Common myeloid progenitor, CD34-positive (primary cell): Measurements from ENCODE around the gene SEC23A.

Source experiments
- CTCF ChIA-PET: fragments of 350-600 bp; sonication (Branson Sonifier 250); formaldehyde crosslinking; loops from one replicate; lab custom pipeline; 2021; ENCODE audit warnings: antibody characterized with exemption; lab: Charles Lee
- POLR2A ChIA-PET: fragments of 350-600 bp; sonication (Branson Sonifier 250); formaldehyde crosslinking; loops from one replicate; lab custom pipeline; 2021; ENCODE audit warnings: antibody characterized with exemption; lab: Charles Lee
- DNase-seq, 3 donors: peaks; one replicate each; pipeline versions ENCODE4 v3.0.0 to v3.0.0-alpha.2; 2013
- H3K27ac ChIP-seq, 2 experiments: 1 replicate in 1 of 2; 2 replicates in 1 of 2; pipeline ENCODE4 v1.7.0; 2013; ENCODE audit warnings: inconsistent platforms in 2 of 2, low read length in 2 of 2, mild to moderate bottlenecking in 2 of 2, low read depth in 1 of 2, moderate library complexity in 1 of 2; ENCODE audit not compliant: severe bottlenecking in 2 of 2, insufficient read depth in 1 of 2, poor library complexity in 1 of 2
- H3K27me3 ChIP-seq, 5 experiments: replicated peaks in 2 of 5; 1 replicate in 3 of 5; 2 replicates in 2 of 5; pipeline versions ENCODE4 v1.6.1 to v1.7.0; 2013; ENCODE audit warnings: low read length in 4 of 5, mild to moderate bottlenecking in 2 of 5, moderate library complexity in 2 of 5, inconsistent platforms in 1 of 5; ENCODE audit not compliant: insufficient read depth in 5 of 5, control insufficient read depth in 4 of 5
- H3K36me3 ChIP-seq, 4 experiments: 1 replicate in 2 of 4; 2 replicates in 2 of 4; pipeline versions ENCODE4 v1.6.1 to v1.7.0; 2013; ENCODE audit warnings: low read length in 3 of 4, control low read depth in 1 of 4, mild to moderate bottlenecking in 1 of 4; ENCODE audit not compliant: control insufficient read depth in 4 of 4, insufficient read depth in 4 of 4
- H3K4me1 ChIP-seq, 4 experiments: 1 replicate in 3 of 4; 2 replicates in 1 of 4; pipeline versions ENCODE4 v1.6.1 to v1.7.1; 2013; ENCODE audit warnings: low read length in 3 of 4, mild to moderate bottlenecking in 3 of 4, control low read depth in 1 of 4, inconsistent platforms in 1 of 4, moderate library complexity in 1 of 4; ENCODE audit not compliant: control insufficient read depth in 4 of 4, insufficient read depth in 4 of 4; ENCODE audit errors: control extremely low read depth in 1 of 4
- H3K4me3 ChIP-seq, 7 experiments: 1 replicate in 4 of 7; 2 replicates in 3 of 7; pipeline versions ENCODE4 v1.5.1 to v1.7.0; 2013; ENCODE audit warnings: mild to moderate bottlenecking in 7 of 7, low read length in 6 of 7, moderate library complexity in 6 of 7, inconsistent platforms in 2 of 7, low read depth in 2 of 7, control low read depth in 1 of 7; ENCODE audit not compliant: insufficient read depth in 4 of 7, control insufficient read depth in 1 of 7; ENCODE audit errors: extremely low read depth in 1 of 7
- H3K9me3 ChIP-seq, 5 experiments: 1 replicate in 4 of 5; 2 replicates in 1 of 5; pipeline versions ENCODE4 v1.6.1 to v1.7.1; 2013; ENCODE audit warnings: low read length in 4 of 5, mild to moderate bottlenecking in 2 of 5, inconsistent platforms in 1 of 5, low read depth in 1 of 5, moderate library complexity in 1 of 5; ENCODE audit not compliant: control insufficient read depth in 4 of 5, insufficient read depth in 2 of 5; ENCODE audit errors: control extremely low read depth in 1 of 5
- WGBS: methylation state at CpG from one replicate; pipeline ENCODE4 v1.1.5; 2013; ENCODE audit not compliant: insufficient coverage; 5-methylcytosine and 5-hydroxymethylcytosine counted together

SEC23A gene

DNA sequence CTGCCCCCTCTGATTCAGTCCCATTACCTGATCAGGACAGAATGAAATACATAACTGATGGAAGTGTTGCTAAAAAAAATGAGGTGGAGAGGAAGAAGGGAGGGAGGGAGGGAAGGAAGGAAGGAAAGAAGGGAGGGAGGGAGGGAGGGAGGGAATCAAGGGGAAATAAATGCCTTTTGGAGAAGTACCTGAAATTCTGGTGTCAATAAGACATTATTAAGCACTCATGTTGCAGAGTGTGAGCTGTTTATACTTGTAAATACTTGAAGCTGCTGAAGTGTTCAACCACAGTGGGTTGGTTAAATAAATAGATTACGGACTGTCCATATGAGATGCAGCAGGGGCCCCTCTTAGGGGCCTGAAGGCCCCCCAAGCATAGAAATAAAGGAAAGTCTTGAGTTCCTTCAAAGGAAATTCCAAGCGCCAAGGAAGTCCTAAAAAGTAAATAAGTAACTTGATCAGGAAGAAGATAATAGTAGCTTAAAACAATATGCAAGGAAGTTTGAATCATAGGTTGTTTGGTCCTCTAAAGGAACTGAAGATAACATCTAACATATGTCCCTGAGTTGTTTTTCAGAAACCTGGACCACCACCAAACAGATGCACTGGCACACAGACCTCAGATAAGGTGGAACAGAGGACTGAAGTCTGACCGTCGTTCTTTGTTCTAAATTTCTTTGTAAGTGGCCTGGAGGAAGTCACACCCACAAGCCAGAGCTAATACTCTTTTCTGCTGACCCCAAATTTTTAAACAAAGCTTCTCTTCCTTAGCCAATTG is 110.8 kb downstream of the SEC23A start:
- ChIA-PET POLR2A (no interaction called here), CTCF (no interaction called here)
- no peaks in the 10 kb centered on the region for H3K9me3 ChIP-seq
- WGBS, result 100% methylated on average over 1 of the region's 4 CpGs
- H3K27me3 ChIP-seq, result no peaks in the 10 kb centered on the region
- peaks cover 0 to 6% (median 0%) of the 10 kb centered on the region in 4 experiments for H3K4me1 ChIP-seq
- no peak overlapping the region for H3K4me3 ChIP-seq
- no peak overlapping the region for H3K27ac ChIP-seq
- H3K36me3 ChIP-seq, result no peaks in the 10 kb centered on the region
- no peak for DNase-seq

DNA sequence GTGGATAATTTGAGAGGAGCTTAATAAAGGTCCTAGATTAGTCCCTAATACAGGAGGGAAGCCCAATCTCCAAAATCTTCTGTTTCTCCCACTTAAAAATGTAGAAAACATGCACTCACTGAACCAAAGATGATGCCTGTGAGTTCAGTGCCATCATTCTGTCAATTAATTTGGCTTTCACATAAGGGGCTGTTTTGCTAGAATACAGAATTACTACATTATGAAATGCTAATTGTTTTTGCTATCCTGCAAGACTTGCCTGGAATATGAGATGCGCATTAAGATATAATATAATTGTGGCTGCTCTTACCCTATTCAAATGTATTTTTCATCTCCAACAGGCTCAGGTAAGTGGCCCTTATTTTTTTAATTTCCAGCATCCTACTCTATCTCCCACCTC is 111.7 kb downstream of the SEC23A start:
- Histone ChIP-seq H3K4me3 (no peak overlapping the region), H3K27me3 (no peaks in the 10 kb centered on the region), H3K4me1 (peaks cover 0 to 6% (median 0%) of the 10 kb centered on the region in 4 experiments), H3K27ac (no peak overlapping the region), H3K36me3 (no peaks in the 10 kb centered on the region), H3K9me3 (no peaks in the 10 kb centered on the region)
- CTCF ChIA-PET, result interaction anchor here (1.8 kb wide), 1 partner anchor 23 kb away, joined by 4 read pairs; no protein-coding TSS in a partner anchor
- no peak for DNase-seq
- WGBS, result 100% methylated on average over 1 of the region's 1 CpG
- POLR2A ChIA-PET, result no interaction called here

DNA sequence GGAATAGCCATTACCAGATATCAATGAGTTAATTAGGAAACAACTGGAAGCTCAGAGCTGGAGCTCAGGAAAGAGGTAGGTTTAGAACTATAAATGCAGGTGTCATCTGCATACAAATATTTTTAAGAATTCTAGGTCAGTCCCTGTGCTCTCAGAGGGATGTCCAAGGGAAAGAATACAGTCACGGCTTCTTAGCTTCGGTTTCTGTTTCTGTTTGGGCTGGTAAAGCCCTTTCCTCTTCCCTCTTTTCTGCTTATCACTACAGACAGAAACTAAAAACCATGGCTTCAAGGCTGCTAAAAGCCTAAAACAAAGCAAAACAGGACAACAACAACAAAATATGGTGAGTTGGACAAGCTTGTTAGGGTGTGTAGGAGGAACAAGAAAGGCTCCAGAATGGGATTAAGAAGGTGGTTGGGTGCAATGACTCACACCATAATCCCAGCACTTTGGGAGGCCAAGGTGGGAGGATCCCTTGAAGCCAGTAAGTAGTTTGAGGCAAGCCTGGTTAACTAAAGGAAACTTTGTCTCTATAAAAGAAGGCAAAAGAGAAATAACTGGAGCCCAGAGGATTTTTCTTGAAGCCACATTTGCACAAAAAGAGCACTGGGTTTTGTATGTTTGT is 113.0 kb downstream of the SEC23A start:
- DNase-seq, result peak; percentile 10 to 69 (median 61)
- no peaks in the 10 kb centered on the region for H3K36me3 ChIP-seq
- POLR2A ChIA-PET, result no interaction called here
- peak overlapping the region in 5 of 7 experiments; percentile 8 to 67 (median 33) for H3K4me3 ChIP-seq
- H3K27me3 ChIP-seq, result no peaks in the 10 kb centered on the region
- peak overlapping the region in 1 of 2 experiments; percentile 44 for H3K27ac ChIP-seq
- CTCF ChIA-PET, result interaction anchor here (1.0 to 1.8 kb wide), 2 partner anchors 24 to 270 kb away, joined by 3 to 4 read pairs; no protein-coding TSS in a partner anchor
- no peaks in the 10 kb centered on the region for H3K9me3 ChIP-seq
- no CpG with 5 or more reads among the region's 2 CpGs for WGBS
- H3K4me1 ChIP-seq, result peaks cover 0 to 6% (median 0%) of the 10 kb centered on the region in 4 experiments

- Histone ChIP-seq H3K4me1 (peaks cover 0 to 6% (median 0%) of the 10 kb centered on the region in 4 experiments), H3K27me3 (no peaks in the 10 kb centered on the region), H3K9me3 (peaks cover 0 to 2% (median 0%) of the 10 kb centered on the region in 5 experiments), H3K4me3 (no peak overlapping the region), H3K27ac (no peak overlapping the region), H3K36me3 (no peaks in the 10 kb centered on the region)
- WGBS, result no CpG with 5 or more reads among the region's 2 CpGs
- ChIA-PET POLR2A (no interaction called here), CTCF (no interaction called here)
- DNase-seq, result no peak
Measured at GRCh38 chr14:38987781-38988180, 115.3 kb downstream of the SEC23A start.

- ChIA-PET CTCF (interaction anchor here (0.6 kb wide), 1 partner anchor 30 kb away, joined by 3 read pairs; no protein-coding TSS in a partner anchor), POLR2A (no interaction called here)
- Histone ChIP-seq H3K27ac (no peak overlapping the region), H3K9me3 (peaks cover 0 to 2% (median 0%) of the 10 kb centered on the region in 5 experiments), H3K27me3 (peaks cover 0 to 2% (median 0%) of the 10 kb centered on the region in 5 experiments), H3K4me1 (no peaks in the 10 kb centered on the region), H3K36me3 (no peaks in the 10 kb centered on the region), H3K4me3 (no peak overlapping the region)
- DNase-seq, result no peak
- WGBS, result no CpG with 5 or more reads among the region's 1 CpG
Measured at GRCh38 chr14:38982837-38983236, 120.2 kb downstream of the SEC23A start.

DNA sequence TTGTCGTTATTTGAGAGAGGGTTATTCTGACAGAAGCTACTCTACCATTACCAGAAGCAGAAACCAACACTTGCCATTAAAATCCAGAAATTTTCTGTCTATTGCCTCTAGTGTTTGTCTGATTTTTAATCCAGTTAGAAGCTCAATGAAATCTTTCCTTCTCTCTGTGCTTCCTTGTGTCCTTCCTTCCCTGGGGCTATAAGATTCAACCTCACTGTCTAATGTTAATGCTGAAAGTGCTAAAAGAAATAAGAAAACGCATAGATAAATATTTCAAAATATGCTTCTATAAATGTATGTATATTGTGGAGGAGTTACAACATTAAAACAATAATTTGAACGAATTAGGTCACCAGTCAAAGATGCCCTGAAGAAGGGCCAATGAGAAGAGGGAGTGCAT is 120.8 kb downstream of the SEC23A start:
- Histone ChIP-seq H3K36me3 (no peaks in the 10 kb centered on the region), H3K27ac (no peak overlapping the region), H3K9me3 (peaks cover 0 to 2% (median 0%) of the 10 kb centered on the region in 5 experiments), H3K4me1 (no peaks in the 10 kb centered on the region), H3K4me3 (no peak overlapping the region), H3K27me3 (peaks cover 0 to 2% (median 0%) of the 10 kb centered on the region in 5 experiments)
- POLR2A ChIA-PET, result no interaction called here
- CTCF ChIA-PET, result no interaction called here
- DNase-seq, result no peak
- WGBS, result no CpG with 5 or more reads among the region's 3 CpGs
